Suppressor macrophage (primary cell): Measurements from ENCODE around the gene ALK.

ENCODE experiments used
- DNase-seq, 4 experiments: peaks; one replicate each; pipeline ENCODE4 v3.0.0-alpha.2; 2020 to 2022

ALK gene

DNA sequence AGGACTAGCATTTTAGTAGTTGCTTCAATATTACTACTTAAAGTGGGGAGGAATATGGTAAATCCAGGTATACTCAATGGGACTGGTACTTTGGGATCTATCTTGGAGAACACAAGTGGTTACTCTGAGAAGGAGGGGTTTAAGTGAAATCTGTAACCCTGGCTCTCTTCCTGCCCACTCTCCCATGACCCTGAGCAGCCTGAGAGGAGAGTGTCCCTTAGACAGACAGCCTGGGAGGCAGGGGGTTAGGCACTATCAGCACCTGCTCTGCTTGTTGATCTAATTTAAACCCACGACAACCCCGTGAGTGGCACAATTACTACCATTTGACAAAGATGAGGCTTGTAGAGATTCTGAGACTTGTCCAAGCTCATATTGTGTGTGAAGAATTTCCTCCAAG, 395.5 kb downstream of the ALK start:
- DNase-seq: no peak

DNA sequence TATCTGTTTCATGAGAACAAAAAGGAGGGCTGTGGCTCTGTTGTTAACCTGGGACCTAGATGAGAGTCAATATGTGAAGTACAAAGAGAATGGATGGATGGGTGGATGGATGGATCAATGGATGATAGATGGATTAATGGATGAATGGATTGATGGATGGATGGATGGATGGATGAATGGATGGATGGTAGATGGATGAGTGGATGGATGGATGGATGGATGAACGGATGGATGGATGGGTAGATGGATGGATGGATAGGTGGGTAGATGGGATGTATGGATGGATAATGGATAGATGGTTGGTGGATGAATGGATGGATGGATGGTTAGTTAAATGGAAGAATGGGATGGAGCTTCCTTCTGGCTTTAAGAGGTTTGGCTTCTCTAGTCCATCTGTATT, 396.7 kb downstream of the ALK start:
- no peak for DNase-seq

DNA sequence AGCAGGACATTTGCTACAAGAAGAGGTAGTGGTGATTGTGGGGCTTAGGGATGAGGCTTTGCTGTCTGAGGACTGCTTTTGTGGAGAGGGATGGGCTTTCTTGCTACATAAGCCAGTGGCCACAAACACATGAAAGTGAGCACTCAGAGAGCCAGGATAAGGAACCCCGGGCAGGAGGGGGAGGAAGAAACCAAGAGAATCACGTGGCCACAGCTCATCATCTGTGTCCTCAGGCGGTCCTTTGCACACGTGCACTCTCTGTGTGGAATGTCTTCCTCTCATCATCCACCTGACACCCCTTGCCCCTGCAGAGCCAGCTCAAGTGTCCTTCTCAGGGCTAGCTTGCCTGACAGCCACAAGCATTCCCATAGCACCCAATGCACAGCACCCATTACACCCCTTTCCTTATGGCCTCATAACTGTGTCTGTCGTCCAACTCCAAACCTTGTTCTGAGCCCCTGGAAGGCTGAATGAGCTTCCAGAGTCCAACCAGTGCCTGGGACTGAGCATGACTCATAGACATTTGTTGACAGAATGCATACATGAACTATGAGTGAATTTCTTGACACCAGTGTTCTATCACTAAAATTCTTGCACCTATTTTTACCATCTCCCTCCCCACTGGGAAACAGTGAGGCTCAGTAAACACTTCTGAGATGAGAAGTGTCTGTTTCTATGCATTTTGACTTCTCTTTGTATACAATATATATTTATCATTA, 398.3 kb downstream of the ALK start:
- DNase-seq: peak; percentile 50 to 68 (median 59)

DNA sequence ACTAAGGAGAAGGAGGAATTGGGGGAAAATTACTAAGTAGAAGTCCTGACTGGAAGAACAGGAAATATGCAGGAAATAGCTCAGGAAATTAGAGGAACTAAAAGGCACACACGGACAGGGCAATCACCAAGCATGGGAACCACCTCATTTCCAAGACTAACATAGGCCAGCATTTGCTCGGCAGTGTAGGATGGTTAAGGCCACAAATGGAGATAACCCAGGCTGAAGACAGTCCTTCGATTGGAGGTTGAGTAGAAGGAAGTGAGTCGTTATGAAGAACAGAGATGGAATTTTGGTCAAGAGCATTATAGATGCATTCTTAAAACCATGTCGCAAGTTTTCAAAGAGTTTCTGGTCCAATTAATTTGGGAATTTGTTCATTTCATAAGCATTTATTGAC, 401.4 kb downstream of the ALK start:
- peak in 1 of 4 experiments; percentile 12 for DNase-seq

DNA sequence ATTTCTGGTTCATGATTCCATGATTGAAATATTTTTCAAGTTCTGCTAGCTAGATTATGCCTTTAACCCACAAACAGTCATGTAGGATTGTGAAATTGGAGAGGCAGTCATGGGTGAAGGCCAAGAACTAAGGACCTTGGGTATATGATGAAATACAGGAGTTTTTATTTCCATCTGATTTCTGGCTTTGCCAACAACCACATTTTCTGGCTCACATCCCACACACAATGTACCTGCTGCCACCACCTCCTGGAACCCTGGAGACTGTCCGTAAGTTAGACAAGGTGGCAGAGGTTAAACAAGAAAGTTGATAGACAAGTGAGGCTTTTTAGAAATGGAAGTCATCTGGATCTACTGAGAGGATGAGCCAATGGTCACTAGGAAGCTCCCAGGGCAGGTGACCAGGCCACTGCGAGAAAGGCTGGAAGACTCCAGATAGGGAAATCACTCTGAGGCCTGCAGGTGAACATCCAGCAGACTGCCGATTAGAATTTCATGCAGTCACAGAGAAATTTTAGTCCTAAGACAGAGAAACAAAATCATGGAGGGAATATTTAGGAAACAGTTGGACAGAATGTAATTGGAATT, 402.0 kb downstream of the ALK start:
- peak in 3 of 4 experiments; percentile 45 to 70 (median 61) for DNase-seq

DNA sequence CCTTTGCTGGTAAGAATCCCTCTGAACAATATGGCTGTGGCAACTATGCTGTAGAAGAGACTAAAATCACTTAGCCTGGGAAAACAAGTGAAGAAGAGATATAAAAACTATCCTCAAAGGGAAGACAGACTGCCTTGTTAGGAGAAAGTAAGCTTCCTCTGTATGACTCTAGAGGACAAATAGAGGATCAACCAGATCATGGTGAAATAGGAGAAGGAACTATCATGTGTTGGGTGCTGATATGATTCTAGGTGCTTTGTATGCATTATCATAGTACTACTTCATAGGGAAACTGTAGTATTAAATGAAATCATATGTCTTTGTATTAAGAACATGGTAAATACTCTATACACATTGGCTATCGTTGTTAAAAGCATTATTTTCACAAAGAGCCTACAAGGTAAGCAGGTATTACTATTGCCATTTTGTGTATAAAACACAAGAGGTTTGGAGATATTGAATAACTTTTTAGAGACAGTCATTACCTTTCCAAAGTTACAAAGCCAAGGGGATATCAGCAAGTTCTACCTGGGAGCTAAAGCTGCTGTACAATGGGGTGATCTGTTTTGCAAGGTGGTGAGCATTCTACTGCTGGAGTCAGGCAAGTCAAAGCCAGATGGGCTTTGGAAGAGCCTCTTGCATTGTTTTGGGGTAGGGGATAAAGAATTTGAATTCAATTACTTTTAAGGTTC, 402.6 kb downstream of the ALK start:
- peak in 2 of 4 experiments; percentile 47 to 58 for DNase-seq

DNA sequence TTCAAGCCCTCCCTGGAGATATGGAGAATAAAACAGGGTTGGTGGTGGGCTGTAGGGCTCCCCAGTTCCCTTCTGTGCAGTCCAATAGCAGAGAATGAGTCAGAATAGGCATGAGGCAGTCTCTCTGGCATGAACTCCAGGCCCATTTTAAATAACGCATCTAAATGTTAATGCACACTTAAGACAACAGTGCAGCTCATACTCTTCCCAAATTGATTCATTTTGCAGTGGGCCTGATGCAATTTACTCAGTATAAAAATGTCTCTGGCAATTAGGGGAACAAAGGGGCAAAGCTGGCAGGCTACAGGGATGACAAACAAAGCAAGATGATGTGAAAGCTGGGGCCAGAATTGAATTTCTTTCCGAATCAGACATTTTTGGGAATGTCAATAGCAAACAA, 403.4 kb downstream of the ALK start:
- no peak for DNase-seq

DNA sequence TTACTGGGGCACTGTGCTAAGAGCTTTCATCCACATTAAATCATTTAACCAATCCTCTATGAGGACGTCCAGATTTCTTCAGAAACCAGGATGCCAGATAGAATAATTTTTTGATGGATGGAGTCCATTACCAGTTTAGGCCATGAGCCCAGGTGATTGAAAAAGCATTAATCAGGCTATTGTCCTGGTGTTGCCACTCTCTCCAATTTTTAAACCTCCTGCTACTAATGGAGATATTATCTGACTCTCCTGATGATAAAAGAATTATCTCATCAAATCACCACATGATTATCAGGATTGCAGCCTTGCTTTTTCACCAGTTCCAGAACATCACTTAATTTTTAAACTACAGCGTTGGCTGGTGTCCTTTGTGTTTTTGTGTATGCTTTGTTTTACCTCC, 404.0 kb downstream of the ALK start:
- DNase-seq: no peak

DNA sequence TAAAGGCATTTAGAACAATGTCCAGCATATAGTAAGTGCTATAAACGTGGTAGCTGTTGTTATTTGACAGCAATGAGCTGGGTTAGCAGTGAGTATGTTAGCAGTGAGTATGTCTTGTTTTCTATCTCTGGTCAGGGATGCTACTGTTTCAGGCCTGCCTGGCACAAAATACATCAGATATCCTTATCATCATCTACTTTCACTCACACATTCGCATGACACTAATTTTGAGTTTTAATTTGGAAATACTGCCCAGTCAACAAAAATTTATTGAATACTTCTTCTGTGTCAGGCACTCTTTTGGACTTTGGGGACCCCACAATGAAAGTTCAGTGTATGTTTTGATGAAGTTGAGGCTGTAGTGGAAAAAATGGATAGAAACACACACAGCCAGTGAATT, 404.6 kb downstream of the ALK start:
- no peak for DNase-seq

DNA sequence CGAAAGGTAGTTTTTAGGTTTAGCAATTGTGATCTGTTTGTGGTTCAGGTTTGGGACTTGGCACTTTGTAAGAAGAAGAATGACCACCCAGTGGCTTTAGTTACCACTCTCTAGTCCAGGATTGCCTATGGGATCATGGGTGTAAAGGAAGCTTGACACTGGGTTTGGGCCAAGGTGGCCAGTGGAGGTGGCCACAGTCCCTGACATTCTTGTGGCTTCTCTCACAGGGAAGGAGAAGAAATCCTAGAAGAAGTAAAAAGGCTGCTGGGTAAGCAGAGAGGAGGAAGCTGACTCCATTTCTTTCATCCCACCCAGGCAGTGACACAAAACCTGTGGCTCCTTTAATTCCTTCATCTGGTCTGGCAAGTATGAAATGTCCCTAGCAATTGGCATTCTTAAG, 411.5 kb downstream of the ALK start:
- DNase-seq: peak in 1 of 4 experiments; percentile 15

DNA sequence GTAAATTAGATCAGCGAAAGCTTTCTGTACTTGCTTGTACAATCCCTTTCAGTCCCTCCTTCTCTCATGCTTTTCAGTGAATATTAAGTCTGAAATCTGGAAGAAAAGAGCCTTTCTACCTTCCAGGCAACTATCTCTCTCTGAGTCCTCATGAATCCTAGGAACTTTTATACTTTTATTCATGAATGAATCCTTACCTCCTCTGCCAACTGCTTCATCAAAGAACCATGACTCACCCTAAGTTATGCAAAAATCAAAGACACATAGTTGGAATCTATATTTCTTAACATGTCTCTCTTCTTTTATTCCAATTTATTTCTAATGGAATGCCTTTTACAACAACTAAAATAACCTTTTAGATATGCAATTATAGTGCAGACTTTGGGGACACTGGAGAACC, 412.0 kb downstream of the ALK start:
- DNase-seq: no peak

DNA sequence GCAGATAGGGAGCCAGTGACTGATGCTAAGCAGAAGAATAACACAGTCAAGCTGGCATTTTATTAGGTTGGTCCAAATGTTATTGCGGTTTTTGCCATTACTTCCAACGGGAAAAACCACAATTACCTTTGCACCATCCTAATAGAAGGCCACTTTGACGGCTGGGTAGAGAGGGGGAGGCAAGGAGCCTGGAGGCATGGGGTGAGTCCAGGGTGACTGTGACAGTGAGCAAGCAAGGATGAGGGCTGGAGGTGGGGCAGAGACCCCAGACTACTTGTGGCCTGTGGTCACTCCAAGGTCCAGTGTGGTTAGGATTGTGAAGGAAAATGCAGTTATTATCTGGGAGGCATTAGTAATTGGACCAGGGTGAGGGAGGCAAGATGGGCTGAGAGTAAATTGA, 416.6 kb downstream of the ALK start:
- no peak for DNase-seq

DNA sequence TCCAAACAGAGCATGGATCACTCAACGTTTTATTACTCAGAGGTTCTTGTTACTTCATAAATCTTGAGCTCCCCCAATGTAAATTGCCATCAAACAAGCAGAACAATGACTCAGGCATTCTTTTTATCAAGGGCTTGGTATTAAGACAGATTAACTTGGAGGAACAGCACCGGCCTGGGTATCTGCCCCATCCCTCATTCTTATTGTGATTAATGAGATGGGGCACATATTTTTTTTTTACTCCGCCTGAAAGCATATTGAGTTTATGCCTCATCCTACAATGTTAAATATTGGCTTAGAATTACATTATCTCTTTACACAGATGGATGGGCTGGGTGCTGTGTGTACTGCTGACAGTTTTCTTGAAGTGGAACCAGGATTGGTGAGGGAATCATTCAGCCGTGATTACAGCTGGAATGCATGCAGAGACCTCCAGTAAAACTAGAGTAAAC, 418.9 kb downstream of the ALK start:
- no peak for DNase-seq

DNA sequence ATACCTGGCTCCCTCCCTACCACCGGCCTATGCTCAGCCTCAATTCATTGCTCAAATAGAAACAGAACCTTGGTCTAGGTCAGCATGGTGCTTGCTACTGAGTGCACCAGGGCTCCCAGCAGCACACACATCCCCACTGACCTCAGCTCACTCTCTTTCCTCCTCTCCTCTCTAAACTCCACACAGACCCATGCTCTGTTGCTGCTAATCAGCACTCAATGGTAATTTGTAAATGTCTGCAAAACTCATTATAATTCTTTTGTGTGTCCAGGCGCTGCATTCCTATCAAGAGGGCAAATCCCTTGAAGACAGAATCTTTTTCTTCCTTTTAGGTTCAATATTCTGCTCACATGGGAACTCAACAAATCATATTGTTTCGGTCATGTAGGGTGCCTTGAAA, 424.0 kb downstream of the ALK start:
- DNase-seq: no peak

DNA sequence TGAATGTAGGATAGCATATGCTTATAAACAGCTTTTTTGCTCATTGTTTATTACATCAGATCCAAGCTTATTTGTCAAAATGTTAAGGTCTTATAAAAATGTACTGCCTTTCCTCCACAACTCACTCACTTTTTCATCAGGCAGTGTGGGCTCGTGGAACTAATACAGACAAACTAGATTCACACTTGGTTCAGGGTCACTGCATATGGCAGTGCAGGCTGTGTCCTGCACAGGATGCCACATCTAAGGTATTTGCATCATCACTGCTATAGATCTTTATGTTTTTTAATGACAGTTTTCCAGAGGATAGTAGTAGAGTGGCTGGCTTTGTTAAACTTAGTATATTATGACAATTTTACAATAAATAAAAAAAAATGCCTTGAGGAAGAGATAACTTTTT, 425.2 kb downstream of the ALK start:
- DNase-seq: no peak

DNA sequence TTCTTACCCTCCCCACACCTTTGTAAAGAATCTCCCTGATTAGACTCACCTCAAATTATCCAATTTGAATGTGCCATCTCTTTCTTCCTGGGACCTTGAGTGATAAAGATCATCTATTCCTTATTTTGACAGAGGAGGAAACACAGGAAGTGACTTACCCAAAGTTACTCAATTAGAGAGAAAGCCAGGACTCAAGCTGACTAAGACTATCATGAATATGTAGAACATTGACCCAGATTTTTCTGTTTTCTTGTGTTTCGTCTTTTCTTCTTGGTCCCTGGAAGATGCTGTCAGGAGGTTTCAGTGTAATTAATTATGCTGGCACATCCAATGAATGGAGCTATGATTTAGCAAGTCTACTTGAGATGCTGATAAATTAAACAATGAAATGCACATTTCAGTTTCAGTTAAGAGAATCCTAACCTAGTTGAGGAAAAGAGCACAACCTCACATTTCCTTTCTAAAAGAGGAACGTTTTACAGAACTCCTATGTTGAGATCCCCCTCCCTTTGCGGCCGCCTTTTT, 425.8 kb downstream of the ALK start:
- DNase-seq: peak in 3 of 4 experiments; percentile 7 to 51 (median 39)

DNA sequence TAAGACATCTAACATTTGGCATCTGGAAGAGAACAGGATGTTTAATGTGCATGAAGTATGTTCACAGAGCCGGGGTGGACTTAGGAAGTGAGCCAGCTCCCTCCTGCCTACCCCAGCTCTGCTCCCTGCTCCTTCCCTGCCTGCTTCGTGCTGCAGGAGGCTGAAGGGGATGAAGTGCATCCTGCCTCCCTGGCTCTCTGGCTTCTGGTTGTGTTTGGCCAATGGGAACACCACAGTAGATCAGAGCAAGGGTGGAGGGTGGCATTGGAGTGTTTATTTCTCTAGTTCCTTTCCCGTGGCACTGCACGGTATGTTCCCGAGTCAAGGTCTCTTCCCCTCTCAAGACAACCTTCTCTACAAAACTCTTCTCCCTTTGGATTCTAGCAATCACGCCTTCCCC, 426.3 kb downstream of the ALK start:
- no peak for DNase-seq

DNA sequence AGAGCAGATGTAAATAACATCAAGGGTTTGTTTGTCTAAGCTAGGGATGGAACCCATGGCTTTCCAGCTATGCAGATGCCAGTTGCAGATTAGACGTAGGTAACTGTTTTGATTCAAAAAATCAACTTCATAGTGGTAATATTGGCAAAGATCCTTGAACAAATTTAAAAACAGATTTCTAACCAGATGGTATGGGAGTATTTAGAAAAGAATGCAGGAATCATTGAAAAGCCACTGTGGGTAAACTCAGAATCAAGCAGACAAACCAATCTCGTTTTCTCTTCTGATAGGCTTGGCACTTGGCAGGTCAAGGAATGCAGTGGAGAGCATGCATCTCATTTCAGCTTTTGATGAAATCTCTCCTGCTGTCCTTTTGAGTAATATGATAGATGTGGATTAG, 428.7 kb downstream of the ALK start:
- DNase-seq: no peak

DNA sequence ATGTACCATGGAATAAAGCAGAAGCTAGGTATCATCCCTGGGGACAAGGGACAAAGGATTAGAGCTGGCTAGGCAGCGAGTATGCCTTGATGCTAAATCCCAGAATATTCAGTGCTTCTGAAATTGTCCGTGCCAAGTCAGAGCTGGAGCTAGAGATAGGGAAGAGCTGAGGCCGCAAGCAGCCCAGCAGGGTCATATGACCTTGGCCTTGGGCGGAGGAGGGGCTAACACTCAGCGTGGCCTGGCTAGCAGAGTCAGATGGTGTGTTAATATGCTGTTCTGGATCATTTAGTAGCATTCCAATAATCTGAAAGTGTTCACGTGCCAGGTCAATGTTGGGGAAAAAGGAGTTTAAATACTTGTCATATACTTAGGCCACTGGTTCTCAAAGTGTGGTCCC, 431.3 kb downstream of the ALK start:
- DNase-seq: peak in 1 of 4 experiments; percentile 7

DNA sequence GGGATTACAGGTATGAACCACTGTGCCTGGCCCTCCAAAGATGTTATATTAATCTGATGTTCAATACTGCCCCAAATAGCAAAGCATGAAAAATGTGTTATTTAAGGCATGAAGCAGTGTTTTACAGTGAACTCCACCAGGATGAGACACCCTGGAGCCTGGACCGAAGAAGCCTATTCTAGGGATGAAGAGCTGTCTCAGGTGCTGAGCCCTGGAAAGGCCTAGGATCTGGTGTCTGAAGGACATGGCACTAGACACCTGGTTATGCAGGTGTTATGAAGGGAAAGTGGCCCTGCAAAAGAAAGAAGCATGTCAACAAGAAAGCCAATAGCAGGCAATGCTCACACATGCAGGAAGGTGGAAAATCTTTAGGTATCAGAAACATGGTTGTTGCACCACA, 431.8 kb downstream of the ALK start:
- no peak for DNase-seq

DNA sequence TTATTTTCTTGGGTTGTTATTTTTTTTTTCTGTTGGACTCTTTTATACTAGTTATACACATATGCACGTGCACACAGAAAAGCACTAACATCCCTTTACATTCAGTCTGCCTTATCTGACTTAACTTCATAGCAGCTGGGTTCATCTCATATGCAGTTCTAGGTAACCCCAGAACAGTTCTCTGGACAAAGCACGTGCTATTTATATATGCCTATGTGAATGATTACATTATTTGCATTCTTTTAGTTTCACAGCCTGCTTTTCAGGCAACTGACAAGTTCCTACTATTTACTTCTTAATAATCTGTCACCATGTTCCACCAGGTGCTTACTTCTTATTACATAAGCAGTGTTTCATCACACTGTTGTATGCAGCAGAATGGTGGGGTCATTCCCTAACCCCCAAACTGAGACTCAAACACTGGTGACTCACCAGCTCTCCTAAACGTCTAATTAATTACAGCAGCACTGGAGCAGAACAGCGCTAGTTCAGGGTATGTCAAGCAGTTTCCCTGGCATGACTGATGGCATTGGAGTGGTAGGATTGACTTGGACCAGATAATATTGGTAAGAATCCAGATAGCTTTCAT, 433.3 kb downstream of the ALK start:
- DNase-seq: no peak

DNA sequence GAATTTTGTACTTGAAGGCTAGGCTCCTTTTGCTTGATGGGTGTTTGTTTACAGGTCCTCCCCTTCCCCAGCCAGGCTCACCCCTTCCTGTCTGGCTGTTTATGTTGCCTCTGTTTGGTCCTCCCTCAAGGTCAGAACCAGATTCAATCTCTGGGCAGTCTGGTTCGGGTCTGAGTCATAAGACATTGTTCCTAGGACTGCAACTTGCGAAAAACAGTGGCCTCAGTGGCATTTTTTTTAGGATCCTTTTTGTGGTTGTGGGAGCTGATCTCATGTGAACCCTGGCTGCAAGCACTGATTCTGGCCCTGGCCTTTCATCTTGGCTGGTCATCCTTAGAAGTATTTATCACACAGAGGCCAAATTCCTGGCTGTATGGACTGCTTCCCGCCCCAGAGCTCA, 435.8 kb downstream of the ALK start:
- no peak for DNase-seq

DNA sequence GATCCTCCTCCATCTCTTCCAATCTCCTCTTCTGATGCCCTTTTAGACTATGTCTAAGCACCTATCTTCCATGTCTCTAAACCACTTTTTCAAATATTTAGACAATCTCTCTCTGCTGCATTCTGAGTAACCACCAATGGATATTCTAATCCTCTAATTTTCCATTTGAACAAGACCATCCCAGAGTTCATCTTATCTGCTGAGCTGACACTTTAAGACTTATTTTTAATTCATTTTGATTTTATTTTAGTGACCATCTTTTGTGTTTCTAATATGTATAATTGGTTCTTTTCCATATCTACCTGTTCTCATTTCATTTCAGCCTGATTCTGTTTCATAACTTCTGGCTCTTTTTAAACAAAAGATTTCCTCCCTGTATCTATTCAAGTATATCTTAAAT, 436.3 kb downstream of the ALK start:
- no peak for DNase-seq
